Epithelial cell of proximal tubule (primary cell): ENCODE data around the gene ENHO. TPM values are rescaled to one million over a fixed set of nuclear protein-coding genes. Genes with fewer than 3 reads are reported as not detected.
A peak's percentile ranks its signal among the peaks of the same experiment; 100 is the strongest.

ENCODE experiments used
- DNase-seq: peaks from one replicate; pipeline ENCODE4 v3.0.0-alpha.2; 2011; ENCODE audit warnings: low read depth
- H3K4me3 ChIP-seq: 2 replicates; pipeline ENCODE4 v1.5.1; 2011; ENCODE audit warnings: low read depth, mild to moderate bottlenecking, low read length
- CTCF ChIP-seq: conservative IDR thresholded peaks from 2 replicates; pipeline ENCODE4 v1.5.1; 2012; ENCODE audit warnings: low read depth, mild to moderate bottlenecking, low read length
- total RNA-seq: library from RNA; depleted of rRNA; stranded (reverse); fragments of >200 nt; gene quantifications from 2 replicates; pipeline ENCODE4 v1.2.3, GENCODE V29; 2015

ENHO gene
- total RNA-seq, 1 donor from 2014 or later, result 0.75 TPM

- TF ChIP-seq CTCF, result no peak
- no peak overlapping the region for H3K4me3 ChIP-seq
- no peak for DNase-seq
Measured at GRCh38 chr9:34526026-34526425, 3.2 kb upstream of the ENHO start.

GRCh38 chr9:34524349-34524748, 1.6 kb upstream of the ENHO start:
- DNase-seq, result no peak
- no peak overlapping the region for H3K4me3 ChIP-seq
- no peak for TF ChIP-seq CTCF

GRCh38 chr9:34522091-34522887, 501 bp downstream of the ENHO start:
- DNase-seq, result no peak
- no peak for TF ChIP-seq CTCF
- peak overlapping the region; percentile 44 for H3K4me3 ChIP-seq

GRCh38 chr9:34521406-34522045, 1.3 kb downstream of the ENHO start:
- DNase-seq, result no peak
- TF ChIP-seq CTCF, result no peak
- H3K4me3 ChIP-seq, result no peak overlapping the region

- no peak for DNase-seq
- no peak overlapping the region for H3K4me3 ChIP-seq
- no peak for TF ChIP-seq CTCF
Measured at GRCh38 chr9:34520505-34521385, 2.0 kb downstream of the ENHO start.

GRCh38 chr9:34520096-34520495, 2.7 kb downstream of the ENHO start:
- TF ChIP-seq CTCF, result no peak
- no peak for DNase-seq
- no peak overlapping the region for H3K4me3 ChIP-seq
